22Rv1 (cell line): ENCODE measurements around the gene CDC7.

Experiments used
- CTCF ChIP-seq: fragments of 450-650 bp; IDR thresholded peaks from 2 replicates; pipeline ENCODE4 v1.5.1; 2017; ENCODE audit warnings: mild to moderate bottlenecking
- ZFX ChIP-seq: fragments of 450-650 bp; IDR thresholded peaks from 2 replicates; pipeline ENCODE4 v1.6.1; 2017; ENCODE audit warnings: antibody characterized with exemption, borderline replicate concordance

GRCh38 chr1:91490501-91490900, 10.2 kb upstream of the CDC7 start:
- no peak for TF ChIP-seq CTCF
- no peak for TF ChIP-seq ZFX
